HG02571 (cell line): ENCODE measurements around the gene SNED1.

ENCODE experiments used
- ATAC-seq: cut with Tn5 transposase; IDR thresholded peaks from one replicate; pipeline ENCODE4 v1.9.1; 2021; ENCODE audit warnings: mild to moderate bottlenecking, moderate library complexity; ENCODE audit not compliant: unreplicated experiment

SNED1 gene

DNA sequence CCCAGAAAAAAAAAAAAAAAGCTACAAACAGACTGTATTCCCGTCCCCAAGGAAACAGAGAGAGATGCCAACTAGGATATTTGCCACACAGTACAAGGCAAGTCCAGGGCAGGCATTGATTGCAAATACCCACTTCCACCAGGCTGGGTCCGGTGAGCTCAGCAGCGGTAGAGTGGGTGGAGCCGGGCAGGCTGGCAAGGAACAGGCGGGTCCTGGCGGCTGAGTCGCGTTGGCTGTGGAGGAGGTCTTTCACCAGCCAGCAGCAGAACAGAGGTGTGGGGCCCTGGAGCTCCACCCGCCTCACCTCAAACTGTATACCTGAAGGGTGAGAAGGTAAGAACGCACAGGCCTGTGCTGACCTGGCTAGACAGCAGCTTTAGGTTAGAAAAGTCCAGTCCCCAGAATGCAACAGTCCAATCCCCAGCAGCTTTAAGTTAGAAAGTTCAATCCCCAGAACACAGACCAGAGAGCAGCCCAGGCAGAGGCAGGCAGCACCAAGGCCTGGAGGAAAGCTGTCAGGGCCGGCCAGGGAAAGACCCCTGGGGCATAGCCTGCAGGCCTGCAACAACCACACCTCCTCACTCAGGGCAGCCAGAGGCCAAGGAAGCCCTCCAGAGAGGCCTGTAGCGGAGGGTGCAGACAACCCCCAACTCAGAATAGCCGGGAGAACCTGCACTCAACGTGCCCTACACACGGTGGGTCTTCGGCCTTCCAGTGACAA lies 125.6 kb downstream of the SNED1 start:
- no peak for ATAC-seq

DNA sequence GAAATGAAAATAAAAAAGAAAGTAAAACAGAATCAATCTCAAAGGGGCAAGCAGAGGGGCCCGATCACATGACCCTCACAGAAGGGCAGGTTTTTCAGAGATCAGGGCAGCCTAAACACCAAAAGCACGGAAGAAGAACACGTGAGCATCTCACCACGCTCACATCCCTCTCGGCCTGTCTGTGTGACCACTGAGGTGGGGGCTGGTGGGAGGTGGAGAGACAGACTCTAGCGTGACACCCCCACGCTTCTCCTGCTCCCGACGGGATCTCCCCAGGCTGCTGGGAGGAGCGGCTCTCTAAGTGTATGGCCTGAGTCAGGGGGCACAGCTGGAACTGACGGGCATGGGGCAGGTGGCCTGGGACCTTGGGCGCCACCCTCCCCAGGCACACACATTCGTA lies 127.2 kb downstream of the SNED1 start:
- ATAC-seq = no peak

GRCh38 chr2:241126201-241126611 lies 127.8 kb downstream of the SNED1 start:
- ATAC-seq = no peak

GRCh38 chr2:241126771-241127202 lies 128.4 kb downstream of the SNED1 start:
- ATAC-seq = no peak

- no peak for ATAC-seq
Observed at GRCh38 chr2:241128266-241128665, 129.8 kb downstream of the SNED1 start.

- ATAC-seq = no peak
Observed at GRCh38 chr2:241129086-241129871, 130.9 kb downstream of the SNED1 start.

DNA sequence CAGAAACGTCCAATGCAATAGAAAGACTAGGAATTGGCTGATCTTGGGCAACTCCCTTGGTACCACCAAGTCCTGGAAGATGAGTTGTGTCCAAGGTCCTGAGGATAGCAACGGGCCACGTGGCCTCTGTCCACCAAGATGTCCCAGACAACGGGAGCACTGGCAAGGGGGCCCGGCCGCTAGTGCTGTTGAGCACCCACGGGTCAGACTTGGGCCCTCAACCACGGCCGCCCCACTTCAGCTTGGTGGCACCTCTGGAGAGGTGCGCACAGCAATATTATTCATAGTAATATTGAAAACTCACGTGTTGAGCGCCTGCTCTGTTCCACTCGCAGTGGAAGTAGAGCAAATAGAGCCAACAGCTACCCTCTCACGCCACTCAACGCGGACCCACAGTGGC lies 131.9 kb downstream of the SNED1 start:
- no peak for ATAC-seq

- no peak for ATAC-seq
Observed at GRCh38 chr2:241131531-241131930, 133.1 kb downstream of the SNED1 start.

GRCh38 chr2:241132538-241133435 lies 134.4 kb downstream of the SNED1 start:
- ATAC-seq = no peak

GRCh38 chr2:241133436-241133820 lies 135.0 kb downstream of the SNED1 start:
- ATAC-seq = no peak

DNA sequence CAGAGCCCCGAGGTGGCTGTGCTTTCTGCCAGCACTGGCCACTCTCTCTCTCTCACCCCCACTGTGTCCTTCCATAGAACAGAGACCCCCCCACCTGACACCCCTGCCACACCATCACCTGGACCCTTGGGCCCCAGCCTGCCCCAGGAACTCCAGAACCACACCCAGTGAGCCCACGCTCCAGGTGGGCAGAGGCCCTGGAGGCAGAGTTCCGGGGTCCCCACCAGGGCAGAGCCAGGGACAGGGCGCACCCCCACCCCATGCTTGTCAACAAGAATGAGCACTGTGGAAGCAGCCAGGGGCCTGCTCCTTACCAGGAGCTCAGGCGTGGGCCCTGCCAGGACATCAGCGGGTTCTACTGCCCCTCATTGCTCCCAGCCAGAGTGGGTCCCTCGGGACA lies 136.3 kb downstream of the SNED1 start:
- ATAC-seq = no peak

- no peak for ATAC-seq
Observed at GRCh38 chr2:241135737-241136136, 137.3 kb downstream of the SNED1 start.

GRCh38 chr2:241136191-241136590 lies 137.8 kb downstream of the SNED1 start:
- no peak for ATAC-seq

GRCh38 chr2:241136661-241137260 lies 138.3 kb downstream of the SNED1 start:
- no peak for ATAC-seq

- no peak for ATAC-seq
Observed at GRCh38 chr2:241137276-241138190, 139.1 kb downstream of the SNED1 start.

DNA sequence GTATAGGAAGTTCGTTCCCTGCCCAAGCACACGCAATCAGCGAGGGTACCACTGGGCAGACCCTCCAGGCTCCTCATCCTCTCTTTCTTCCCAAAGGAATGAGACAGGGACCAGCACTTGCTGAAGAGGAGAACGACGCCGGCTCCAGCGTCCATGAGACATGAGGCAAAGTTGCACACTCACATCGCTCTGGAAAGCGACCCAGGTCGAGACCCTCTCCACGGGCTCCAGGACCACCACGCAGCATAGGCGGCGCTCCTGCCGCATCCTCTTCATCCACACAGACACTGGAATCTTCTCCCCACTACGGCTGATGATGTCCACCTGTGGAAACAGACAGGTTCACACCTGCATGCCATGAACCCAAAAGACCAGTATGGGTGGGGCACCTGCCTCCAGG lies 140.1 kb downstream of the SNED1 start:
- ATAC-seq = no peak

DNA sequence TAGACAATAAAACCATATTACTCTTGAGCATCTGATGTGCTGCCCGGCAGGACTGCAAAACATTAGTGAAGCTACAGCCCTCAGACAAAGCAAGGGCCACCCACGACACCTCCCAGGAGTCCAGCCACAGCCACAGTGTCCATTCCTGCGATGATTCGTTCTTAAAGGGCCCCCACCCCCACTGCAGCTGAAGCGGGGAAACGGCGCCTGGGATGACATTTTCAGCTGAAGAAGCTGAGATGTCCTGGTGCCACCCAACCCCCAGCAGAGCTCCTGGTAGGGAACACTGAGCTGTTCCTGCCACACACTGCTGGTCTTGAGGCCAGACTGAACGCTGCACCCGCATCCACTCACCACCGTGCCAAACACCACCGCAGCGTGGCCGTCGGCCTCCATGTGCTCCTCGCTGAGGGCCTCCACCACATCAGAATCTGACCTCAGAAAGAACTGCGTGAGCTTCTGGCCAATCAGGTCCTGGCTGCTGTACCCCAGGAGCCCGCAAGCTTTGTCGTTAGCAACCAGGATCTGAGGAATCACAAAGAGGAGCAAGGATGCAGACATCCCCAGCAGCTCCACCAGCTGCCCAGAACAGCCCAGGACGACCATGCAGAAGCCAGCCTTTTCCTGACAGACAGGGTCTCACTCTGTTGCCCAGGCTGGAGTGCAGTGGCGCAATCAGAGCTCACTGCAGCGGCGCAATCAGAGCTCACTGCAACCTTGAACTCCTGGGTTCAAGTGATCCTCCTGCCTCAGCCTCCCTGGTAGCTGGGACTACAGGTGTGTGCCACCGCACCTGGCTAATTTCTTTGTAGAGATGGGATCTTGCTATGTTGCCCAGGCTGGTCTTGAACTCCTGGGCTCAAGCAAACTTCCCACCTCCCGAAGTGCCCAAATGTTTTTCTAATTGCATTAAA lies 141.4 kb downstream of the SNED1 start:
- ATAC-seq = no peak

- no peak for ATAC-seq
Observed at GRCh38 chr2:241140445-241140840, 142.0 kb downstream of the SNED1 start.

DNA sequence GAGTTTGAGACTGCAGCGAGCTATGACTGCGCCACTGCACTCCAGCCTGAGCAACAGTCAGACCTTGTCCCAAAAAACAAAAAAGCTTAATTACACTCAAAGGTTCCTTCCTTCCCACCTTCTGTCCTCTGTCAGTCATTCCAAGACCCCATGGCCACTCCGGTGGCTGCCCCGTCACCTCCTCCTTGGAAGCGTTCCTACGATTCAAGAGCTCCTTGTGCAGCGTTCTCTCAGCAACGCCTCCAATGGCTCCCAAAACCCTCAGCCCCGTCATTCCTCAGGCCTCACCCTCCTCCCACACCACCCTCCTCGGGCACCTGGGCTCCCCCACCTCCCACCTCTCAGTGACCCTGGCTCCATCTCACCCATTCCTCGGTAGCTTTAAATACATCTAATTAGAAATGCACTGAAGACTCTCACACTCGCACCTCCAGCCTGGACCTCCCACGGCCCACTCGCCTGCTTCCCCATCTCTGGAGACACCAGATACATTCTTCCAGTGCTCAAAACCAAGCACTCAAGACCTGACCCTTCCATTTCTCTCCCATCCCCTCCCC lies 142.9 kb downstream of the SNED1 start:
- no peak for ATAC-seq
